Measurements from ENCODE around the gene POU3F4. TPM values are rescaled to one million over a fixed set of nuclear protein-coding genes. Genes with fewer than 3 reads are reported as not detected.

Gene POU3F4
- total RNA-seq, 2 experiments from 2014 or later, result not detected

GRCh38 chrX:83535417-83536196 lies 27.5 kb downstream of the POU3F4 start:
- DNase-seq (no peak), ATAC-seq (no peak)
- H3K36me3 Mint-ChIP-seq, result no peaks in the 10 kb centered on the region
- peak overlapping the region; percentile 62 for H3K4me3 Mint-ChIP-seq
- H3K27ac Mint-ChIP-seq, result peak overlapping the region; percentile 3
- CTCF ChIA-PET, result no interaction called here
- no peaks in the 10 kb centered on the region for H3K9me3 Mint-ChIP-seq (ENCODE audit: low read depth)
- H3K27me3 Mint-ChIP-seq, result no peaks in the 10 kb centered on the region
- H3K4me1 Mint-ChIP-seq, result peaks cover 2% of the 10 kb centered on the region

Measured in activated CD8-positive, alpha-beta memory T cell treated with anti-CD3 and anti-CD28 coated beads, Interleukin-2, amount 10 ng/mL, durations not matched to agents 7 days and 5 days (primary cell).